Measurements from ENCODE around the gene DAPK2.

GRCh38 chr15:63900306-63900705 lies 146.0 kb downstream of the DAPK2 start:
- TF ChIP-seq, protein P1, sequence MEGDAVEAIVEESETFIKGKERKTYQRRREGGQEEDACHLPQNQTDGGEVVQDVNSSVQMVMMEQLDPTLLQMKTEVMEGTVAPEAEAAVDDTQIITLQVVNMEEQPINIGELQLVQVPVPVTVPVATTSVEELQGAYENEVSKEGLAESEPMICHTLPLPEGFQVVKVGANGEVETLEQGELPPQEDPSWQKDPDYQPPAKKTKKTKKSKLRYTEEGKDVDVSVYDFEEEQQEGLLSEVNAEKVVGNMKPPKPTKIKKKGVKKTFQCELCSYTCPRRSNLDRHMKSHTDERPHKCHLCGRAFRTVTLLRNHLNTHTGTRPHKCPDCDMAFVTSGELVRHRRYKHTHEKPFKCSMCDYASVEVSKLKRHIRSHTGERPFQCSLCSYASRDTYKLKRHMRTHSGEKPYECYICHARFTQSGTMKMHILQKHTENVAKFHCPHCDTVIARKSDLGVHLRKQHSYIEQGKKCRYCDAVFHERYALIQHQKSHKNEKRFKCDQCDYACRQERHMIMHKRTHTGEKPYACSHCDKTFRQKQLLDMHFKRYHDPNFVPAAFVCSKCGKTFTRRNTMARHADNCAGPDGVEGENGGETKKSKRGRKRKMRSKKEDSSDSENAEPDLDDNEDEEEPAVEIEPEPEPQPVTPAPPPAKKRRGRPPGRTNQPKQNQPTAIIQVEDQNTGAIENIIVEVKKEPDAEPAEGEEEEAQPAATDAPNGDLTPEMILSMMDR (conservative IDR thresholded peaks at IDR 0.05; ENCODE audit: low read length), result no peak
- TF ChIP-seq EZH2phosphoT487 (IDR thresholded peaks at IDR 0.05; ENCODE audit: borderline replicate concordance), result no peak

Data from Loucy (cell line).